ENCODE data around the gene MAPRE3.

MAPRE3 gene

GRCh38 chr2:27042985-27043634 is 72.7 kb downstream of the MAPRE3 start:
- no peak for DNase-seq

GRCh38 chr2:27049422-27050280 is 79.2 kb downstream of the MAPRE3 start:
- DNase-seq = no peak

GRCh38 chr2:27050281-27050995 is 80.0 kb downstream of the MAPRE3 start:
- peak; percentile 98 for DNase-seq

GRCh38 chr2:27050996-27051901 is 80.8 kb downstream of the MAPRE3 start, which contains the start of gene AGBL5:
TSS of gene AGBL5 (plus strand) at chr2:27051668. CDS start at chr2:27052959, 1,291 bp downstream.
- DNase-seq = peak; percentile 98

GRCh38 chr2:27051902-27052645 is 81.6 kb downstream of the MAPRE3 start:
- DNase-seq = no peak

GRCh38 chr2:27053321-27053720 is 82.9 kb downstream of the MAPRE3 start:
- no peak for DNase-seq

GRCh38 chr2:27053776-27054175 is 83.3 kb downstream of the MAPRE3 start:
- no peak for DNase-seq

- no peak for DNase-seq
These were observed 84.3 kb downstream of the MAPRE3 start for GRCh38 chr2:27054721-27055120.

GRCh38 chr2:27057184-27057583 is 86.7 kb downstream of the MAPRE3 start:
- DNase-seq = no peak

GRCh38 chr2:27058210-27058609 is 87.8 kb downstream of the MAPRE3 start:
- no peak for DNase-seq

- DNase-seq = no peak
These were observed 88.8 kb downstream of the MAPRE3 start for GRCh38 chr2:27059141-27059820.

- DNase-seq = no peak
These were observed 89.9 kb downstream of the MAPRE3 start for GRCh38 chr2:27060323-27060722.

- no peak for DNase-seq
These were observed 94.7 kb downstream of the MAPRE3 start for GRCh38 chr2:27065128-27065527.

GRCh38 chr2:27067385-27067784 is 96.9 kb downstream of the MAPRE3 start:
- DNase-seq = no peak

GRCh38 chr2:27069436-27069835 is 99.0 kb downstream of the MAPRE3 start:
- DNase-seq = no peak

- no peak for DNase-seq
These were observed 99.7 kb downstream of the MAPRE3 start for GRCh38 chr2:27069961-27070618.

GRCh38 chr2:27070653-27071276 is 100.3 kb downstream of the MAPRE3 start:
- DNase-seq = no peak

GRCh38 chr2:27071277-27071989 is 101.0 kb downstream of the MAPRE3 start, which contains the start of gene OST4:
TSS of gene OST4 (minus strand) at chr2:27071654.
- DNase-seq = peak; percentile 87
